AG08396 (cell line): ENCODE measurements around the gene TPST1.

Experiments
- DNase-seq: peaks from one replicate; pipeline ENCODE4 v3.0.0; 2012; ENCODE audit warnings: low spot score, mixed read lengths

Gene TPST1

DNA sequence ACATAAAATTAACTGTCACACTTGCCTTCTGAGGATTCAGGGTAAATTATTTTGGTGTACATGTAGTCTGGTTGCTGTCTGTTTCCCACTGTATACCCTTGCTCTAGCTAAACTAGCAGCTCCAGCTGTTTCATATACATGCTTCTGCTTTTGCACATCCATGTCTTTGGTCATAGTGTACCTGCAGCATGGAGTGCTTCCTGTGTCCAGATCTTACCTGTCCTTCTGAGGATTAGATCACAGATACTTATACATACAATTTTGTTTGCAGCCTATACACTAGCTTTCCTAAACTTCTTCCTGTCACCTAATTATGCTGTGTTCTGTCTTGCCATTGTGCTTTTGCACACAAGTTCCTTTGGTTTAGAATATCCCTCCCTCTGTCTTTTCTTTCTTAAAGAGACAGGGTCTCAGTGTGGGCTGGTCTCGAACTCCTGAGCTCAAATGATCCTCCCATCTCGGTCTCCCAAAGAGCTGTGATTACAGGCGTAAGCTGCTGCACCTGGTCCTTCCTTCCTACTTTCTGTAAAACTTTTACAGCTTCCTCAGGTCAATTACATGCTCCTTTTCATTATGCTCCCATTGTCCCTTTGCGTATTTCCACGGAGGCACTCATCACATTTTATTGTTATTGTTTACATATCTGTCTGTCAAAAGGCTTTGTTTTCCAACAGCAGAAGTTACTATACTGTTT, 33.8 kb downstream of the TPST1 start:
- no peak for DNase-seq

DNA sequence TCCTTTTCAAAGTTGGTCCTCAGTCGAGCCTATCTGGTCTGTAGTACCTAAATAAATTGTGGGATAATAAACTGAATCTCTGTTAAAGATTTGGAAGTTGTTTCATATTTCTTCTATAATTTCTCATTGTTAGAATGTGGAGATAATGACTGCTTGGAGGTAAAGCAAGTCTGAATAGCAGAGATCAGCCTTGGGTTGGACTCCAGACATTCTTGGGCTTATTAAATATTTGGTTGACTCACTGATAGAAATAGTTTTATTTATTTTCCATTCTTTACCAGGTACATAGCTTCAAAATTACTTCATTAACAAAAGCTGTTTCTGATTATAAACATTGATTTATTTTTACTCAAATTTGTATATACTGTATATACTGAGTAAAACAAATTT, 34.3 kb downstream of the TPST1 start:
- no peak for DNase-seq

DNA sequence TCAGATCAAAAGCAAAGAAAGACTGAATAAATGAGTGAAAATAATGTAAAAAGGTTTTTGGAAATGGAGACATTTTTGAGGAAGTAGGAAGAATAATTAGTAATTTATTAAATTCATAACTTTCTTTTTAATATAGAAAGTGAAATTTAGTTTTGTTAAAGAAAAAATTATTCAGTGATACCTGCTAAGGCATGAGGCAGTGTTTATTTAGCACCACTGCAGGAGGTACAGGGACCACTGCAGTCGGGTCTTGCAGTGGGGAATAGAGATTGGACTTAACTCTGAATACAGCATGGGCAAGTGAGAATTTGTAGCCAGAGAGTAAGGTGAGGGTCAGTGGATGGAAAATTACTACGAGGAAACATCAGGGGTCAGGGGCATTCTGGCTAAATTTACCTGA, 39.9 kb downstream of the TPST1 start:
- DNase-seq: no peak

DNA sequence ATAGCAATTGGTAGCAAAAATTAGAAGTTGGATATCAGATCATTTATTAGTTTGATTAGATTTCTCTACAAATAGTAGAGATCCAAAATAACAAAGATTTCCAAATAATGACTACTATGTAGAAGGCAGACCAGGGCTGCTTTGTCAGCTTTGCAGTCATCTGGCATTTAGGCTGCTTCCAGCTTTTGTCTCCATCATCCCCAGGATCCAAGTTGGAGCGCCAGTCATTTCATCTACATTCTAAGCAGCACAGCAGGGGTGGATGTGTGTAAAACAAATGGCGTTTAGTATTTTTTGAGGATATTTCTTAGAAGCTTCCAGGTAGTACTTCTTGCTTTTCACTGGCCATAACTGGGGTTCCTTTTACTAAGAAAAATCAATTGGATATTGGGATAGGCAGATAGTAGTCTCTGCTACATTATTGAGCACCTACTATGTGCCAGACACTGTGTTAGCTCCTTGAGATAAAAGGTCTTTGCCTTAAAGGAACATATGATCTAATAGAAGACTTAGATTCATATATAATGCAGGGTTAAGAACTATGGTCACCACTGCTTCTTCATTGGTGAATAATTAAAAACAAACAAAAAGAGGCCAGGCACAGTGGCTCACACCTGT, 41.5 kb downstream of the TPST1 start:
- DNase-seq: no peak

DNA sequence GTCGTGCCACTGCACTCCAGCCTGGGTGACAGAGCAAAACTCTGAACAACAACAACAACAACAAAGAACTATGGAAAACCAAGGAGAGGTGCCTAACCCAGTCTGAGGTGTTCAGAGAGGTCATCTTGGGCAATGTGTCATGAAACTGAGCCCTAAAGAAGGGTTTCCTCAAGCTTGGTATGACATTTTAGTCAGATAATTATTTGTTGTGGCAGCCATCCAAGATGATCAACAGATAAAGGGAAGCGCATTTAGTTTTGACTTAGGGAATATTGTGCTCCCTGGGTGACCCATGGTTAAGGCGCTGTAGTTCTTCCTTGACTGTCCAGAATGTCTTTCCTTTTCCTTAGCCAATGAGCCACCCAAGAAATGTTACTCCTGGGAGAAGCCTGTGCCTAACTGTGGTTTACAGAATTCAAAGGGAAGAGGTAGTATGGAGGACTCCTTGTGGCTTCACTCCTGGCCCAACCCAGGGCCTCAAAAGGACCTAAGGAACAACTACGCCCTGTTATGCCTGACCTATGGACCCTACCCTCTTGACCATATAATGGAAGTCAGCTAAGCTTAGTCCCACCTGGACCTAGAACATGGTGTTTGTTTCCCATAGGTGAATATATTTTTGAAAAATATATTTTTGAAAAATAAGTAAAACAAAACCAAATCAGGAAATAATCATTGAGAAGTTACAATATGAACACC, 42.4 kb downstream of the TPST1 start:
- DNase-seq: no peak

DNA sequence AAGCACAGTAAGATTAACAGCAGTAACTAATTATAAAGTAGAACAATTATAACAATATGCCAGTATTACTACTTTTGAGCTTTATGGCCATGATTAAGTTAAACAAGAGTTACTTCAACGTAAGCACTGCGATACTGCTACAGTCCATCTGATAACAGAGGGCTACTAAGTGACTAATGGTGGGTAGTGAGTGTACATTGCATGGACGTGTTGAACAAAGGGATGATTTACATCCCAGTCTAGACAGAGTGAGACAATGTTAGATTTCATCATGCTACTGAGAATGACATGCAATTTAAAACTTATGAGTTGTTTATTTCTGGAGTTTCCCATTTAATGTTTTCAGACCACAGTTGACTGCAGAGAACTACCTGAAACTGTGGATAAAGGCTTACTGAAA, 45.6 kb downstream of the TPST1 start:
- DNase-seq: no peak

DNA sequence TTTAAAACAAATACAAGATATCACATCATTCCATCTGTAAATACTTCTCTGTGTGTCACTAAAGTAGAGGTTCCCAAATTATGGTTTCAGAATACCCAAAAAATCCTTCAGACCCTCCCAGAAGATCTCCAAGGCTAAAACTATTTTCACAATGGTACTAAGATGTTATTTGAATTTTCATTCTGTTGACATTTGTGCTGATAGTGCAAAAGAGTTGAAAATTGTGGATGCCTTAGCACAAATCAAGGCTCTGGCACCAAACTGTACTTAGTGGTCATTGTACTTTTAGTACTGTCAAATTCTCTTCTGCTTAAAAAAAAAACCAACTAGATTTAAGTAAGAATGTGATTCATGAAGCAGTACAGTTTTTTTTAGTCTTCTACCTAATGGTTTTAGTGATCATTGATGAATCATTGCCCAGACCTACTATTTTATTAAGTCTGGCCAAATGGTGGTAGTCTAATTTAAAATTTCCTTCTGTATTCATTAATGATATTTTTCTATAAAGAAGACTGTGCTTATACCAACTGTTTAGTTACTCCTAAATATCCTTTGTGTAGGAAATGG, 50.5 kb downstream of the TPST1 start:
- no peak for DNase-seq

DNA sequence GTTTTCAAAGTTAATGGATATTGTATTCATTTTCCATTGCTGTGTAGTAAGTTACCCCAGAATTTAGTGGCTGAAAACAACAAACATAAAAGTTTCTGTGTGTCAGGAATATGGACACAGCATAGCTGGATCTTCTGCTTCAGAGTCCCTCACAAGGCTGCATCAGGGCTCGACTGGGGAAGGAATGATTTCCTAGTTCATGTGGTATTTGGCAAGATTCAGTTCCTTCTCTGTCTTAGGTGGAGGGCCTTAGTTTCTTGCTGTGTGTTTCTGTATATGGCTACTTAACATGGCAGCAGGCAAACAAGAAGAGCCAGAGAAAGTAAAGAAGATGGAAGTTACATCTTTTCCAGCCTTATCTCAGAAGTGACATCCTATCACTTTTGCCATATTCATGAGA, 51.1 kb downstream of the TPST1 start:
- DNase-seq: no peak

DNA sequence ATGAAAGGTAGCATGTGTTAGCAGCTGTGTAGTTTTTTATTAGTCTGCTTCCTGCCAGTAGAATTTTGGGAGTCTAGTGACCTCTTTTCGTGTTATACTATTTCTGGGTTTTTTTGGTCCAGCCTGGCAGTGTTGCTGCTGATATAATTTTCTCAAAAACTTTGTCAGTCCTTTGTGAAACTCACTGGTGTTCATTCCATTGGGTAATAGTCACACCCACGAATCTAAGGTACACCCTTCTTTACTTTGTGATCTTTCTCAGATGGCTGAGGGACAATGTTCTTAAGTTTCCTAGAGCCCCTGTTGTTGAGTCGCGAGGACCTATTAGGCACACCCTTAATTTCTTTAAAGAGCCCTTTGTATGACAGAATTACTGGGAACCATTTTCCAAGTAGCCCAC, 52.3 kb downstream of the TPST1 start:
- no peak for DNase-seq

DNA sequence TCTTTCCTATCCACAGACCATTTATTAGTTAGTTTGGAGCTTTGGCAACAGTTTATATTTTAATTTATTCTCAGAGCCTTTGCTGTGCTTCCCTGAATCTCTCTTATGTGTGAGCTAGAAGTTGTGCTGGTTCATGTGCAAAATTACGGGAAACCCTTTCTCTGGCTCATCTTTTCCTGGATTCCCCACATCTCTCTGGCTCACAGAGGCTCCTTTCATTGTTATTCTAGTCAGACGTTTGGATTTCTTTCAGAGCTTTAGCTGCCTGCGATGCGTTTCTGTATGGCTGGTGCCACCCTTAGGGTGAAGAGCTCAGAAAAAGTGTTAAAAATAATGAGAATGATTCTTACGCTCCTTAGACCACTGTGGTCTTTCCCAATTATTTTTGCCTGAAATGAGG, 53.3 kb downstream of the TPST1 start:
- no peak for DNase-seq

DNA sequence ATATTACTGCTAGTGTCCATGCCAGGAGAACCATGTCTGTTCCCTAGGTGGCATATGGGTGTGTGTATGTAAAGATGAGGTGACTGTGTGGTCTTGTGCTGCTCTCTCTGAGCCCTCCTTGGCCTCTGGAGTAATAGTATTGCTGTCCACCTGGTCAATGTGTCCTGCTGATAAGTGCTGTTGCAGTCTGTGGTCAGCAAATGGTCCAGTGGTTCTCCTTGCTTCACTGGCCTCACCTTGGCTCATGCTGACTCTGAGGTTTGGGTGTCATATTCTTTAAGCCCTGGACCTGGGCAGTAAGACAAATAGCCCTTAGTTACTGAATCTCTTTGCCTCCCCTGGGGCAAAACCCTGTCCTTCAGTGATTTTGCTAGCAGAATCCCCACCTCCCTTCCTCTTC, 56.8 kb downstream of the TPST1 start:
- DNase-seq: no peak

DNA sequence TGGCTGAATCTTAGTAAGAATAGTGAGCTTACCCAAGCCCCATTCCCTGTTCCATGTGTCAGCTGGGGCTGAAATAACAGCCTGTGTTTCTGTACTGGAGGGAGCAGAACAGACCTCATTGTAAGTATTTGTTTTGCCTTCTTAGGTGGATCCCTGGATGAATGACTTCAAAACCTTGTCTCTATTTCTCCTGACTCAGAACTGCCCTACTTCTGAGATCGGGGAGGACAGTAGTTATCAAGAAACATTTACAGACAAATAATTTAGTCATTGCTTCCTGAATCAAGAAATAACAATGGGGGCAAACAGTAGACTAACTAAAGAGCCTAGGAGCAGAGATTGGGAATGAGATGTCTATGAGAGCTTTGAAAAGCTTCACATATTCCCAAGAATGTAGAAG, 58.8 kb downstream of the TPST1 start:
- DNase-seq: no peak

DNA sequence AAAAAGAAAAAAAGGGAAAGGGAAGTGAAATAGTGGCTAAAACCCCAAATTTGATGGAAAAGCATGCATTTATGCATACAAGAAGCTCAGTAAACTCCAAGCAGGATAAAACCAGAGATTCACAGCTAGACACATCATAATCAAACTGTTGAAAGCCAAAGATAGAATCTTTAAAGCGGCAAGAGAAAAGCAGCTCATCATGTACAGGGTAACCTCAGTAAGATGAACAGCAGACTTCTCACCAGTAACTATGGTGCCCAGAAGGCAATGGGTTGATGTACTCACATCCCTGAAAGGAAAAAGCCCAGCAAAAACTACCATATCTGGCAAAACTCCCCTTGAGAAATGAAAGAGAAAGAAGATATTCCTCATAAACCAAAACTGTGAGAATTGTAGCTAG, 60.4 kb downstream of the TPST1 start:
- DNase-seq: no peak

DNA sequence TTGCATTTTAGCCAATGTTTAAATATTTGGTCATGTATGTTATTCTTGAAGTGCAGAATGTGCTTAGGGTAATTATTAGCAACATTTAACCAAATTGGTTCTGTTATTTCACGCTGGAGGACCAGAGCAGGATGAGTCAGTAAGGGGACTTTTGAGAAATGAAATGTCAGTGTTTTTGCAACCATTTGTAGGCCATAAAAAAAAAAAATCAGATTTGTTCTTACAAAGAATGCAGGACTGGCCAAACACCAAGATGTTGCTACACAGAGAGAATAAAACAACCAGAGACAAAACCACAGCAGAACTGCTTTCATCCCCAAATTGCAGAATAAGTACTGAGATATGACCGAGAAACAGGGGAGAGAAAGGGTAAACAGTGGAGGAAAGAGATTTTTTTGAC, 62.1 kb downstream of the TPST1 start:
- peak; percentile 46 for DNase-seq

DNA sequence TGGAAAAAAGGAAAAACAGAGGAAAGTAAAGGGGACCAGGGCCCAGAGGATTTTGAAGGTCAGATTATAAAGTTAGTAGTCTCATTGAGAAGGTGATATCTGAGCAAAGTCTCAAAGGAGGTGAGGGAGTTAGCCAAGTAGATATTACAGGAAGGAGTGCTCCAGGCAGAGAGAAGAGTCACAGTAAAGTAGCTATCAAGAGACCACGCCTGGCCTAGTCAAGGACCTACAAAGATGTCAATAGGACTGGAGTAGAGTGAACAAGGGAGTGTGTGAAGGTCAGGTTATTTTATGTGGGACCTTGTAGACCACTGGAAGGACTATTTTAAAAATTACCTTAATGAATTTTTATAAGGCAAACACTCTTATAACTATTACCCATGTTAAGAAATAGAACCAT, 64.8 kb downstream of the TPST1 start:
- DNase-seq: no peak

DNA sequence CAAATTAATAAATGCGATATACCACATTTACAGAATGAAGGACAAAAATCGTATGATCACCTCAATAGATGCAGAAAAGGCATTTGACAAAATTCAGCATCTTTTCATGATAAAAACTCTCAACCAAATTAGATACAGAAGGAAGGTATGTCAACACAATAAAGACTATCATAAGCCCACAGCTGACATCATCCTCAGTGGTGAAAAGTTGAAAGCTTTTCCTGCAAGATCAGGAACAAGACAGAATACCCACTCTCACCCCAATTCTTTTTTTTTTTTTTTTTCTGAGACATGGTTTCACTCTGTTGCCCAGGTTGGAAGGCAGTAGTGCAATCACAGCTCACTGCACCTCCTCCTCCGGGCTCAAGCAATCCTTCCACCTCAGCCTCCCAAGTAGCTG, 67.2 kb downstream of the TPST1 start:
- no peak for DNase-seq

DNA sequence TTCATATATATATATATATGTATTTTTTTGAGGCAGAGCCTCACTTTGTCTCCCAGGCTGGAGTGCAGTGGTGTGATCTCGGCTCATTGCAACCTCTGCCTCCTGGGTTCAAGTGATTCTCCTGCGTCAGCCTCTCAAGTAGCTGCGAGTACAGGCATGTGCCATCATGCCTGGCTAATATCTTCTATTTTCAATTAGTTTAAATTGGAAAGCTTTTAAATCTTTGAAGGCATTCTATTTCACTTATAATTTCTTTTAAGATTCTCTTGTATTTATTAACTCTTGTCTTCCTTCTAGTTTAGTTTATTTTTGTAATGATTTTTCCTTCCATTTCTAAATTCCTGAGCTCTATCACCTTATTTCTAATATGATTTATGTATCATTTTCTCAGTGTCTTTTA, 71.2 kb downstream of the TPST1 start:
- no peak for DNase-seq

DNA sequence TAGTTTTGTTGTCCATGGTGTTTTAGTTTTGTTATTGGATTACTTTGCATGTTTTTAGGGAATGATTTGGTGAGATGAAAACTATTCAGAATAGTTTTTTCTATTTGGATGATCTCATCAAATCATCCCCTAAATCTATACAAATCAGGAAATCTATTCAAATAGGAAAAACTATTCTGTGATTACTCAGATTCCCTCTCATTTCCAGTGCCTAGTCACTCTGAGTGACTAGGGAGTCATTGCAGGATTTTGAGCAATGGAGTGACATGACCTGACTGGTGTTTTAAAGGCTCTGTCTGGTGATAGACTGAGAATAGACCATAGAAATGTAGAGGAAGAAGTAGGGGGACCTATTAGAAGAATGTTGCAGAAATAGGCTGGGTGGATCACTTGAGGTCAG, 72.4 kb downstream of the TPST1 start:
- no peak for DNase-seq

DNA sequence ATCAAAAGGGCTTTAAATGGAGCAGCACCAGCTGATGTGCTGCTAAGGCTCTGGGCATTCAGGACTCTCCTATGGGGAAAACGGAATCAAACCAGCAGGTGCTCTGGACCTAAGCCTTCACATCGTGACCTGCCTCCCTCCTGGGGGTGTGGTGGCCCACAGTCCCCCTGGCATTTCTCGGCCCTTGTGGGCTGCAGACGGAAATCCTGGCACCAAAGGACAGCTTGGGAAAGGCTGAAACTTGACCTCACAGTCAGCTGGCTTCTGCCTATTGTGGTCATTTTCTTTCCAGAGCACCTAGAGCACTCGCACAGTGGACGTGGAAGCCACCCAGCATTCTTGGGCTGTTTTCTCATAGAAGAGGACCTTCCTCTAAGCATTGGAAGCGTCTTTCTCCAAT, 74.8 kb downstream of the TPST1 start:
- no peak for DNase-seq

DNA sequence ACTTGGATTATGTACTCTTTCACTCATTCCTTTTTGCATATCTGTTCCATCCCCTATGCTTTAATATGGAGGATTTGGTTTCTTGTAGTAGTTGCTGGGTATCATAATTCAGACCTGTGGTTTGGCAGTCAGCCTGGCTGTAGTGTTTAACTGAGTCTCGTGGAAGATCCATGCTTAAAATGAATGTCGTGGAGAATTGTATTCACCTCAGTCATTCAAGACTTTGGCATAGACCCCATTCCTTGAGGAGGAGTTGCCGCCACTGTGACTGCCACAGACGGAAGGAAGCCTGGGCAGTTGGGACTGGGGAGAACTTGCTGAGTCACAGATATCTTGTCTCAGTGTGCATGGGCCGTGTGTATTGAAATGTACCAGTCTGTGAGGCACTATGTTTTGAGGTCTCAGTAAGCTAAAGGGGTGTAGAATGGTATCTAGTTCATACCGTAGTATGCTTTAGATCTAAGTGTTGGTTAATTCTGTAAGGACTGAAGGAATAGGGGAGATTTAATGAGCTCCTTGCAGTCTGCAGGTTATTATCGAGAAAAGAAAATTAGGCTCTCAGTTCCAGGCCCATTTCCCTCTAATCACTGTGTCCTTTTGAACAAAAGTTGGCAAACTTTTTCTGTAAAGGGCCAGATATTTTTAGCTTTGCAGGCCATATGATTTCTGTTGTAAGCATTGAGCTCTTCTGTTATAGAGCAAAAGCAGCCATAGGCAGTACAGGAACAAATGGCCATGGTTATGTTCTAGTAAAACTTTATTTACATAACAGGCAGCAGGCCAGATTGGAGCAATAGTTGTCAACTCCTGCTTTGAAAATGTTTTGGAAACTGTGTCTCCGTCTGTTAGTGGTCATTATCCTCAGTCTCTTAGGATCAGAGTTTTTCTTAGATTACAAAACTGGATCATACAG, 76.8 kb downstream of the TPST1 start:
- DNase-seq: peak; percentile 72

DNA sequence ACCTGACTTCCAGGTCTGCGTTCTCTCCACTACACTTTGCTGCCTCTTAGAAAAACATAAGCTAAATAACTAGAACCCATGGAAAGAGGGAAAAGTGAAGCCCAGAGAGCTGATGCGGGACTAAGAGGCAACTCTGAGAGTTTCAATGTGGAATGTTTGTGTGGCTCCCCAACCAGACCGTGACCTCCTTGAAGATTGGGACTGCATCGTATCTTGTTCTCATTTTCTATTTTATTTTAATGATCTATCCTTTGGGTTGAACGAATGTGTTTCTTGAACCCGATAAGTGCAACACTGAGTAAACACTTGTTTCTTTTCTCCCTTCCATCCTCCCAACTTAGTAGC, 77.4 kb downstream of the TPST1 start:
- no peak for DNase-seq
